Mesenchymal stem cell (in vitro differentiated cells and primary cell): Measurements from ENCODE around the gene KRTAP9-3.
A peak's percentile ranks its signal among the peaks of the same experiment; 100 is the strongest.
"Not testable (repeated sequence)": the region's sequence is repeated elsewhere in the genome, so short reads cannot be mapped to it uniquely, and the experiment has no call there.

Source experiments
- DNase-seq: peaks from one replicate; pipeline ENCODE4 v3.0.0-alpha.2; 2013
- H2AFZ ChIP-seq: one replicate; pipeline ENCODE4 v1.6.1; 2013; ENCODE audit warnings: low read depth, mild to moderate bottlenecking, control low read depth, inconsistent platforms, low read length, moderate library complexity
- H2AK5ac ChIP-seq: 2 replicates; pipeline ENCODE4 v1.6.1; 2013; ENCODE audit warnings: low read length, moderate library complexity, mild to moderate bottlenecking, inconsistent platforms; ENCODE audit not compliant: severe bottlenecking
- H2BK120ac ChIP-seq: one replicate; pipeline ENCODE4 v1.6.1; 2013; ENCODE audit warnings: low read depth, mild to moderate bottlenecking, inconsistent platforms, low read length, moderate library complexity
- H2BK12ac ChIP-seq, 2 experiments: one replicate each; pipeline ENCODE4 v1.6.1; 2013; ENCODE audit warnings: inconsistent platforms in 2 of 2, low read length in 2 of 2, mild to moderate bottlenecking in 2 of 2, moderate library complexity in 2 of 2, control low read depth in 1 of 2
- H2BK15ac ChIP-seq: one replicate; pipeline ENCODE4 v1.6.1; 2013; ENCODE audit warnings: mild to moderate bottlenecking, low read depth, inconsistent platforms; ENCODE audit not compliant: poor library complexity, severe bottlenecking
- H2BK5ac ChIP-seq: 2 replicates; pipeline ENCODE4 v1.6.1; 2013; ENCODE audit warnings: low read depth, mild to moderate bottlenecking, low read length, control low read depth, inconsistent platforms; ENCODE audit not compliant: poor library complexity, severe bottlenecking
- H3K14ac ChIP-seq, 2 experiments: one replicate each; pipeline ENCODE4 v1.6.1; 2013; ENCODE audit warnings: inconsistent platforms in 2 of 2, low read length in 2 of 2, control low read depth in 1 of 2, mild to moderate bottlenecking in 1 of 2, moderate library complexity in 1 of 2
- H3K18ac ChIP-seq, 2 experiments: one replicate each; pipeline ENCODE4 v1.6.1; 2013; ENCODE audit warnings: inconsistent platforms in 2 of 2, low read length in 2 of 2, control low read depth in 1 of 2, low read depth in 1 of 2, mild to moderate bottlenecking in 1 of 2
- H3K23ac ChIP-seq, 2 experiments: one replicate each; pipeline ENCODE4 v1.6.1; 2013; ENCODE audit warnings: inconsistent platforms in 2 of 2, low read length in 2 of 2, mild to moderate bottlenecking in 2 of 2, moderate library complexity in 2 of 2, control low read depth in 1 of 2
- H3K27ac ChIP-seq: 2 replicates; pipeline ENCODE4 v1.5.1; 2013; ENCODE audit warnings: mild to moderate bottlenecking, moderate library complexity, low read length, control low read depth, inconsistent platforms; ENCODE audit not compliant: poor library complexity, severe bottlenecking
- H3K27me3 ChIP-seq, 2 experiments: 2 replicates each; pipeline versions ENCODE4 v1.6.1 to v1.7.0; 2013; ENCODE audit warnings: low read length in 2 of 2, mild to moderate bottlenecking in 2 of 2, moderate library complexity in 2 of 2, control low read depth in 1 of 2, inconsistent platforms in 1 of 2; ENCODE audit not compliant: control insufficient read depth in 1 of 2, insufficient read depth in 1 of 2
- H3K36me3 ChIP-seq, 2 experiments: 2 replicates each; pipeline versions ENCODE4 v1.6.1 to v1.7.0; 2013; ENCODE audit warnings: low read length in 2 of 2, control low read depth in 1 of 2, inconsistent platforms in 1 of 2, low read depth in 1 of 2, mild to moderate bottlenecking in 1 of 2; ENCODE audit not compliant: insufficient read depth in 2 of 2, control insufficient read depth in 1 of 2
- H3K4ac ChIP-seq, 2 experiments: one replicate each; pipeline ENCODE4 v1.6.1; 2013; ENCODE audit warnings: inconsistent platforms in 2 of 2, low read length in 2 of 2, mild to moderate bottlenecking in 2 of 2, moderate library complexity in 2 of 2, control low read depth in 1 of 2, low read depth in 1 of 2
- H3K4me1 ChIP-seq: 2 replicates; pipeline ENCODE4 v1.6.1; 2013; ENCODE audit warnings: low read depth, low read length, control low read depth; ENCODE audit not compliant: control insufficient read depth, insufficient read depth
- H3K4me2 ChIP-seq: 2 replicates; pipeline ENCODE4 v1.6.1; 2013; ENCODE audit warnings: low read length, mild to moderate bottlenecking, inconsistent platforms; ENCODE audit not compliant: poor library complexity, severe bottlenecking
- H3K4me3 ChIP-seq, 2 experiments: 2 replicates each; pipeline versions ENCODE4 v1.5.1 to v1.7.0; 2013; ENCODE audit warnings: low read length in 2 of 2, mild to moderate bottlenecking in 2 of 2, control low read depth in 1 of 2, low read depth in 1 of 2; ENCODE audit not compliant: insufficient read depth in 1 of 2
- H3K79me1 ChIP-seq: replicated peaks from 2 replicates; pipeline ENCODE4 v1.6.1; 2013; ENCODE audit warnings: mild to moderate bottlenecking, control low read depth, low read length, inconsistent platforms; ENCODE audit not compliant: poor library complexity, severe bottlenecking
- H3K9ac ChIP-seq: 2 replicates; pipeline ENCODE4 v1.7.0; 2013; ENCODE audit warnings: mild to moderate bottlenecking, low read length, moderate library complexity
- H3K9me3 ChIP-seq: 2 replicates; pipeline ENCODE4 v1.7.0; 2013; ENCODE audit warnings: mild to moderate bottlenecking, low read length; ENCODE audit not compliant: control insufficient read depth
- H4K8ac ChIP-seq: one replicate; pipeline ENCODE4 v1.6.1; 2013; ENCODE audit warnings: inconsistent platforms, mild to moderate bottlenecking, low read length, moderate library complexity
- H4K91ac ChIP-seq: one replicate; pipeline ENCODE4 v1.6.1; 2013; ENCODE audit warnings: mild to moderate bottlenecking, low read length, inconsistent platforms
- WGBS: methylation state at CpG from one replicate; pipeline ENCODE4 v1.1.7; 2013; ENCODE audit warnings: mixed read lengths; 5-methylcytosine and 5-hydroxymethylcytosine counted together

KRTAP9-3 gene

DNA sequence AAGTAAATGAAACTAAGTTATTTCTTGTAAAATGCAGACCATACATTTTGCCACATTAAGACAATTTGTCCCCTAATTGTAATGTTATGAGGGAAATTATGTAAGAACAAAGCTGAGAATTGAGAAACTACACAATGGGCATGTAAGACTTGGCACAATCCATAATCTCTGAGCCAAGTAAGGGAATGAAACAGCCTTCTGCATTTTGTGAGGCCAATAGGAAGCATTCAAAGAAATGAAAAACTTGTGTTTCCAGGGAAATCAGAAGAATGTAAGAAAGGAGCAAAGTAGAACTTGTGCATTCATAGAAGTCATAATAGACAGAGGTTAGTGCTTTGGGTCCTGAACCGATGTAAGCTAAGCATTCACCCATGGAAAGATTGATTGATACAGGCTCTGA, 19.0 kb downstream of the KRTAP9-3 start:
- no peak for DNase-seq
- Histone ChIP-seq H4K8ac (no peak overlapping the region), H3K79me1 (no peaks in the 10 kb centered on the region), H3K9ac (no peak overlapping the region), H2BK12ac (no peak overlapping the region), H3K4me3 (no peak overlapping the region), H4K91ac (no peak overlapping the region), H2BK120ac (no peak overlapping the region), H2AFZ (no peak overlapping the region), H2BK5ac (no peak overlapping the region), H3K18ac (no peak overlapping the region), H3K14ac (no peak overlapping the region), H3K23ac (no peak overlapping the region), H2AK5ac (no peak overlapping the region), H3K4me2 (no peak overlapping the region), H3K4ac (no peak overlapping the region), H3K27me3 (no peaks in the 10 kb centered on the region), H3K9me3 (no peaks in the 10 kb centered on the region), H3K36me3 (no peaks in the 10 kb centered on the region), H2BK15ac (no peak overlapping the region), H3K4me1 (no peaks in the 10 kb centered on the region), H3K27ac (no peak overlapping the region)
- 88% methylated on average over 1 of the region's 1 CpG for WGBS

DNA sequence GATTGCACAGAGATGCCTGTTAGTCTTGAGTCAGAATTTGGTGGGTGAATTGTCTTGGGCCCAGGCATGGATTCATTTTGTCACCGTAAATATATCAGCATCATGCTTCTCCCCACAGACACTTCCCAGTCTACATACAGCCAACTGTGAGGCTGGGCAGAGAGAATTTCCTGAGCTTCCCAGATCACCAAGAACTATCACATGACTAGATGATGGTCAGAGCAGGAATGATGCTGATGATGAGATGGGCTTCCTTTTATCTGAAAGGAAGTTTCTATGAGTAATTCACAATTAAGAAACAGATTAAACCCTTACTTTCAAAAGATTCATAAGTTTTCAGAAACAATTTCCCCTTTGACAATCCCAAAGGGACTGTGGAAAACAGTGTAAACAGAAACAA, 22.6 kb downstream of the KRTAP9-3 start:
- Histone ChIP-seq H3K4ac (no peak overlapping the region), H3K27ac (no peak overlapping the region), H3K36me3 (no peaks in the 10 kb centered on the region), H4K8ac (no peak overlapping the region), H2AK5ac (no peak overlapping the region), H3K4me3 (no peak overlapping the region), H3K14ac (no peak overlapping the region), H3K18ac (no peak overlapping the region), H3K23ac (no peak overlapping the region), H2AFZ (no peak overlapping the region), H3K4me2 (no peak overlapping the region), H3K79me1 (no peaks in the 10 kb centered on the region), H4K91ac (no peak overlapping the region), H3K27me3 (no peaks in the 10 kb centered on the region), H3K4me1 (no peaks in the 10 kb centered on the region), H2BK5ac (no peak overlapping the region), H2BK15ac (no peak overlapping the region), H2BK120ac (no peak overlapping the region), H3K9me3 (no peaks in the 10 kb centered on the region), H3K9ac (no peak overlapping the region), H2BK12ac (no peak overlapping the region)
- DNase-seq = no peak
- WGBS = no CpG with 5 or more reads among the region's 1 CpG

DNA sequence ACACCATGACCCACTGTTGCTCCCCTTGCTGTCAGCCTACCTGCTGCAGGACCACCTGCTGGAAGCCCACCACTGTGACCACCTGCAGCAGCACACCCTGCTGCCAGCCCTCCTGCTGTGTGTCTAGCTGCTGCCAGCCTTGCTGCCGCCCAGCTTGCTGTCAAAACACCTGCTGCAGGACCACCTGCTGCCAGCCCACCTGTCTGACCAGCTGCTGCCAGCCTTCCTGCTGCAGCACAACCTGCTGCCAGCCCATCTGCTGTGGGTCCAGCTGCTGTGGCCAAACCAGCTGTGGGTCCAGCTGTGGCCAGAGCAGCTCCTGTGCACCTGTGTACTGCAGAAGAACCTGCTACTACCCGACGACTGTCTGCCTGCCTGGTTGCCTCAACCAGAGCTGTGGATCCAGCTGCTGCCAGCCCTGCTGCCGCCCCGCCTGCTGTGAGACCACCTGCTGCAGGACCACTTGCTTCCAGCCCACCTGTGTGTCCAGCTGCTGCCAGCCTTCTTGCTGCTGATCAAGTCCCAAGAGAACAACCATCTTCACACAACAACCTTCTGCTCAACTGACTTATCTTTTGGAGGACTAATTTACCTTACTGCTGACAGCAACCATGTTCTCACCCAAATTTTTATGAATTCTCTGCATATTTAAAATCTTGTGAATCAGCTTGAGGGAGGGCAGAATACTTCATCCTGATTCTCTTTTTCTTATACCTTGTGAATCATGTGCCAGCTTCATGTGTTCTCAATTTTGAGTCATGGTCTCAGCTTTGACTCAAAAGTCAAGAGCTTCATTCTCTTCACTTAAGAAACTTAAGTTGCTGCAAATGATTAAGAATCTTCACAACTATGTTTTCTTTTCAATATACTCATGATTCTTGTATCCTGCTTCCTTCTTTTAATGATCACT, 23.4 kb downstream of the KRTAP9-3 start, which contains the start of gene KRTAP9-9:
KRTAP9-9 (plus strand) TSS at position 4 of the 910 bp plus-strand sequence.
- H3K79me1 ChIP-seq, H2BK12ac ChIP-seq, H2BK15ac ChIP-seq, H2AK5ac ChIP-seq, H3K23ac ChIP-seq, H3K4me2 ChIP-seq, H3K4me3 ChIP-seq, H3K9ac ChIP-seq, H2AFZ ChIP-seq, H2BK120ac ChIP-seq, H4K8ac ChIP-seq, DNase-seq, H3K4ac ChIP-seq, H3K36me3 ChIP-seq, H2BK5ac ChIP-seq, H3K18ac ChIP-seq, H3K9me3 ChIP-seq, H3K4me1 ChIP-seq, H3K27me3 ChIP-seq, H3K27ac ChIP-seq: not testable (repeated sequence)
- Histone ChIP-seq H3K14ac (peak within 1 kb of the TSS in 1 of 2 experiments; percentile 11), H4K91ac (peak within 1 kb of the TSS; percentile 61)
- 79% methylated on average over 5 of the region's 5 CpGs for WGBS

DNA sequence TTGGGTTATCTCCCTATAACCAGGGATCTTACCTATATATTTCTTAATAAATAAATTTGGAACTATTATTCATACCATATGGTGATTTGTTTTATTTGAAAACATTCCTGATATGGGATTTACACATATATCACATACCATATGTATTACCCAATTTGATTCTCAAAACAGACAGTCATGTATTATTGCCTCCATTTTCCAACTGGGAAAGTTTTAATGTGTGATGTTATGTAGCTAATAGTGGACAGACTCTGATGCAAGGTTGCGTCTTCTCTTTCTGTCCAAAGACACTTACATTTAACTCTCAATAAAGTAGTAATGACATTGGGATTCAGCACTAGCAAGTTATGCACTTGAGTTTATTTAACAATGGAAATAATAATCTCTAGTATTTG, 24.0 kb downstream of the KRTAP9-3 start:
- no peak for DNase-seq
- no peak overlapping the region for H3K27ac ChIP-seq
- no peak overlapping the region for H4K91ac ChIP-seq
- no CpG with 5 or more reads among the region's 1 CpG for WGBS
- no peak overlapping the region for H3K4ac ChIP-seq
- no peak overlapping the region for H3K9ac ChIP-seq
- no peak overlapping the region for H2AFZ ChIP-seq
- no peak overlapping the region for H3K4me3 ChIP-seq
- no peak overlapping the region for H2BK5ac ChIP-seq
- no peak overlapping the region for H2BK15ac ChIP-seq
- no peak overlapping the region for H3K4me2 ChIP-seq
- no peak overlapping the region for H3K18ac ChIP-seq
- H2BK12ac ChIP-seq = no peak overlapping the region
- H3K27me3 ChIP-seq = no peaks in the 10 kb centered on the region
- H3K23ac ChIP-seq = no peak overlapping the region
- no peak overlapping the region for H3K14ac ChIP-seq
- H3K4me1 ChIP-seq = no peaks in the 10 kb centered on the region
- H2BK120ac ChIP-seq = no peak overlapping the region
- H2AK5ac ChIP-seq = no peak overlapping the region
- H3K79me1 ChIP-seq = no peaks in the 10 kb centered on the region
- H3K9me3 ChIP-seq = no peaks in the 10 kb centered on the region
- no peaks in the 10 kb centered on the region for H3K36me3 ChIP-seq
- no peak overlapping the region for H4K8ac ChIP-seq
